Sigmoid colon (tissue), 4 donors: ENCODE data around the gene DMBT1.

Experiments
- CTCF ChIP-seq, 4 experiments: fragments of 450-650 bp in 3 of 4; fragments of 200-600 bp in 1 of 4; IDR thresholded peaks; one replicate each; pipeline ENCODE4 v1.5.1; 2016 to 2019; ENCODE audit warnings: antibody characterized with exemption in 4 of 4, mild to moderate bottlenecking in 3 of 4, moderate library complexity in 2 of 4
- EP300 ChIP-seq, 4 donors: sonication (generic); formaldehyde crosslinking; IDR thresholded peaks; one replicate each; pipeline ENCODE4 v1.6.1; 2017; ENCODE audit warnings: antibody characterized with exemption in 4 of 4
- POLR2A ChIP-seq, 2 donors: fragments of 450-650 bp; IDR thresholded peaks; one replicate each; pipeline ENCODE4 v1.6.1; 2016; ENCODE audit warnings: antibody characterized with exemption in 2 of 2, mild to moderate bottlenecking in 2 of 2, moderate library complexity in 2 of 2
- POLR2AphosphoS5 ChIP-seq, 4 donors: sonication (generic); formaldehyde crosslinking; IDR thresholded peaks; one replicate each; pipeline ENCODE4 v1.6.1; 2017; ENCODE audit warnings: antibody characterized with exemption in 4 of 4

- no peak for TF ChIP-seq CTCF (IDR thresholded peaks at IDR 0.05)
- TF ChIP-seq POLR2A (IDR thresholded peaks at IDR 0.05): no peak
- TF ChIP-seq POLR2AphosphoS5 (IDR thresholded peaks at IDR 0.05): no peak
- TF ChIP-seq EP300 (IDR thresholded peaks at IDR 0.05): no peak
Measured at GRCh38 chr10:122591736-122592135, 31.2 kb downstream of the DMBT1 start.
